HG03378 (cell line): ENCODE results near the gene SCN9A.
A peak's percentile ranks its signal among the peaks of the same experiment; 100 is the strongest.
"Not testable (repeated sequence)": the region's sequence is repeated elsewhere in the genome, so short reads cannot be mapped to it uniquely, and the experiment has no call there.

ENCODE experiments used
- ATAC-seq: cut with Tn5 transposase; IDR thresholded peaks from one replicate; pipeline ENCODE4 v1.9.1; 2021; ENCODE audit warnings: mild to moderate bottlenecking, moderate library complexity; ENCODE audit not compliant: unreplicated experiment

SCN9A gene

GRCh38 chr2:166375736-166376487, at the start of gene SCN9A:
Gene SCN9A, minus strand, starts transcription at chr2:166375944. Its CDS starts 64,188 bp downstream, at chr2:166311756.
- ATAC-seq, result no peak

- no peak for ATAC-seq
Observed at GRCh38 chr2:166424841-166425240, 49.1 kb upstream of the SCN9A start.

- ATAC-seq, result no peak
Observed at GRCh38 chr2:166419616-166419934, 43.8 kb upstream of the SCN9A start.

GRCh38 chr2:166418853-166419615, 43.3 kb upstream of the SCN9A start:
- no peak for ATAC-seq

GRCh38 chr2:166417669-166418068, 41.9 kb upstream of the SCN9A start:
- peak; percentile 65 for ATAC-seq

GRCh38 chr2:166413255-166413654, 37.5 kb upstream of the SCN9A start:
- ATAC-seq, result no peak

- ATAC-seq, result no peak
Observed at GRCh38 chr2:166411473-166412230, 35.9 kb upstream of the SCN9A start.

- ATAC-seq, result no peak
Observed at GRCh38 chr2:166410828-166411472, 35.2 kb upstream of the SCN9A start.

GRCh38 chr2:166407746-166408145, 32.0 kb upstream of the SCN9A start:
- not testable (repeated sequence) for ATAC-seq

GRCh38 chr2:166406374-166406773, 30.6 kb upstream of the SCN9A start:
- no peak for ATAC-seq

- no peak for ATAC-seq
Observed at GRCh38 chr2:166405569-166405926, 29.8 kb upstream of the SCN9A start.

GRCh38 chr2:166404831-166405568, 29.3 kb upstream of the SCN9A start:
- ATAC-seq, result no peak

GRCh38 chr2:166394245-166394644, 18.5 kb upstream of the SCN9A start:
- ATAC-seq, result no peak

GRCh38 chr2:166393008-166393407, 17.3 kb upstream of the SCN9A start:
- ATAC-seq, result no peak

GRCh38 chr2:166388481-166389070, 12.8 kb upstream of the SCN9A start:
- ATAC-seq, result no peak

GRCh38 chr2:166385313-166385712, 9.6 kb upstream of the SCN9A start:
- no peak for ATAC-seq

GRCh38 chr2:166384774-166385173, 9.0 kb upstream of the SCN9A start:
- ATAC-seq, result no peak

- no peak for ATAC-seq
Observed at GRCh38 chr2:166382448-166382847, 6.7 kb upstream of the SCN9A start.

- no peak for ATAC-seq
Observed at GRCh38 chr2:166380615-166381014, 4.9 kb upstream of the SCN9A start.

GRCh38 chr2:166376873-166377272, 1.1 kb upstream of the SCN9A start:
- no peak for ATAC-seq
